Medulla oblongata (tissue), 1 donor: ENCODE data around the gene RBMS3.
"Not testable (repeated sequence)": the region's sequence is repeated elsewhere in the genome, so short reads cannot be mapped to it uniquely, and the experiment has no call there.

Experiments
- DNase-seq: peaks from one replicate; pipeline ENCODE4 v3.0.0-alpha.2; 2015; ENCODE audit errors: extremely low spot score

RBMS3 gene

GRCh38 chr3:29481969-29482767 lies 201.3 kb downstream of the RBMS3 start:
- DNase-seq: no peak

GRCh38 chr3:29484633-29485032 lies 203.8 kb downstream of the RBMS3 start:
- no peak for DNase-seq

GRCh38 chr3:29486096-29486495 lies 205.2 kb downstream of the RBMS3 start:
- DNase-seq: no peak

- no peak for DNase-seq
These were observed 206.0 kb downstream of the RBMS3 start for GRCh38 chr3:29486917-29487316.

DNA sequence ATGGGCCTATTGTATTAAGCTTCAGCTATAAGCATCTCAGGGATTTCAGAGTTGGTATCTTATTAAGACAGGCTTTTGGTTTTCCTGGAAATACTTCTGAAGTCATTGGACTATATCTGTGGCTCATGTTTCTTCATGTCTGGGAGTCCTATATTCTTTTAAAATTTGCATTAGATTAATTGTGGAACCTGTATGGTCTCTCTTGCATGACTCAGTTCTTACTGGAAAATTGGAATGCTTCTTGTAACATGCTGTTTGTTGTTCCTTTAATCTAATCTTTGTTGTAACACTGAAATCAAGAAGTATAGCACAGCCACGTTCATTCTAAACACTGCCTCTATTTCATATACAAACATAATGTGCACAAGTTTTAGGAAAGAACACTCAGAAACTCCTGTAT lies 208.1 kb downstream of the RBMS3 start:
- no peak for DNase-seq

DNA sequence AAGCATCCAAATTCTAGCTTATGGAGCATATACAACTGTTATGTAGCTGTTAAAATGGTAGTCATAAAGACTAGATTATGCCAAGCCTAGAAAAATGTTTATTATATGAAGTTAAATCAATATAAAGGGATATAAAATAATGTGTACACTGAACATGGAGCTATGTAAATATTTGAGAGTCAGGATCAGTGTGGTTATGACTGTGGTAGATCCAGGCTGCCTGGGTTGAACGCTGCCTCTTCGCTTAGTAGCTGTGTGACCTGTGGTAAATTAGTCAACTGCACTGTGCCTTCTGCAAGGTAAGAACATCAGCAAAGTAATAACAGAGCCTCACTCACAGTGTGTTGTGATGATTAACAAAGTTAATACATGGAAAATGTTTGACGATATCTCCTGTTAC lies 212.2 kb downstream of the RBMS3 start:
- no peak for DNase-seq

DNA sequence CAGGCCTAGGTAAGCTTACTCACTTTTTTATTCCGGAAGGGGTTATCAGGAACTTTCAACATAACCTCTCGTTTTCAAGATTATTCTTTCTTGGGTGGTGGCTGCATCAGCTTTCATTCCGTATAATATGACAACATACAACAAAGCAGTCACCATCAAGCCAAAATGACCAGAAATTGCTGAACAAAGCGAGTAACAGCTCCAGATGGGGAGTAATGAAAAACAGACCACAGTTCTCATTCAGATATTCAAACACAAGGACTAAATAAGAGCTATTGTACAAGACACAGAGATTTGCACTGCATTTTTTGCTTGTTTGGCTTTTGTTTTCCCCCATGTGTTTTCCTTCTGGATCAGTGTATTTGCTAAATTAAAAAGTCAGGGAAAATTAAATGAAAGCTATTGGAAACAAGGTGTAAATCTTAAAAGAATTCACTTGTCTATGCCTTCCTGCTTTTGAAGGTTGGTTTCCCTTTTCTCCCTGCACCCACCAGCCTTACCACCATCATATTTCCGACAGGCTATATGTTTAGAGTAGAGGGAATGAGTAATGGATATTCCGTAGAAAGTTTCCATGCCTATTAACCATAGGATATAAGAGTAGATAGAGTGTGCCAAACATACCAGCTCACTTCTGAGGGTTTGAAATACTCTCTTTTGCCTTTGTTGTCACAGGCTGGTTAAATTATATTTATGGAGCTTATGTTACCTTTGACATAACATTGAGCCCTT lies 213.6 kb downstream of the RBMS3 start:
- no peak for DNase-seq

GRCh38 chr3:29497282-29497681 lies 216.4 kb downstream of the RBMS3 start:
- no peak for DNase-seq

- no peak for DNase-seq
These were observed 221.9 kb downstream of the RBMS3 start for GRCh38 chr3:29502771-29503170.

DNA sequence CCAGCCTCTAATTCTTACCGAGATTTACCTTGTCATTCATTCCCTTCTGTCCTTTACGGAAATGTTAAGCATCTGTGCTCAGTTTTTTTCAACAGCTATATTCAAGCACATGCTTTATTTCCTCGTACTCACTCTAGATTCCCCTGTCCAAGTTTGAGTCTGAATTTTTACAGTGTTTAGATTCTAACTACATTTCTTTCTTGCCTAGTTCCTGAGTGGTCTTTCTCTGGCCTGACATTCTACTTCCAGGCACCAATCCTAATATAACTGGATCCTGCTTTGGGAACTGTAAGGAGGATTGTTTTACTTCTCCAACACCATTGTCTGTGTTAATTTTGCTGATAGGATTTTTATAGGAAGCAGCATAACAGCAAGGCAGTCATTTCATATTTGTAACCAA lies 222.4 kb downstream of the RBMS3 start:
- DNase-seq: no peak

GRCh38 chr3:29503958-29504357 lies 223.1 kb downstream of the RBMS3 start:
- DNase-seq: no peak

GRCh38 chr3:29506502-29506901 lies 225.6 kb downstream of the RBMS3 start:
- no peak for DNase-seq

DNA sequence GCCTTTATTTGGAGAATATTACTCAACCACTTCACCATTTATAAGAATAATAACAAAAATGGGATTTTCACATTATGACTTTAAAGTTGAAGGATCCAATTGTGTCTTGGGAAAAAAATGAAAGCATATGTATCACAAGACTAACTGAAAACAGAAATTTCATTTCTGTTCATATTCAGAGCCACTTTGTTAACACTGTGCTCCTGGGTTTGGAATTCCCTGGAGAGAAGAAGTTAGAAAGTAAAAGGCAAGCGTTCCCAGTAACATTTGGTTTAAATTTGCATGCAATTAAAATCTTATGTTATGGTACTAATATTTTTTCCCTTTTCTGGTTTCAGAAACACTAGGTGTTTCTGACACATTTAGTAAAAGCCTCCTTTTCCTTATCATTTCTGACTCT lies 230.8 kb downstream of the RBMS3 start:
- DNase-seq: no peak

- no peak for DNase-seq
These were observed 231.8 kb downstream of the RBMS3 start for GRCh38 chr3:29512641-29513040.

- no peak for DNase-seq
These were observed 232.4 kb downstream of the RBMS3 start for GRCh38 chr3:29513236-29513635.

DNA sequence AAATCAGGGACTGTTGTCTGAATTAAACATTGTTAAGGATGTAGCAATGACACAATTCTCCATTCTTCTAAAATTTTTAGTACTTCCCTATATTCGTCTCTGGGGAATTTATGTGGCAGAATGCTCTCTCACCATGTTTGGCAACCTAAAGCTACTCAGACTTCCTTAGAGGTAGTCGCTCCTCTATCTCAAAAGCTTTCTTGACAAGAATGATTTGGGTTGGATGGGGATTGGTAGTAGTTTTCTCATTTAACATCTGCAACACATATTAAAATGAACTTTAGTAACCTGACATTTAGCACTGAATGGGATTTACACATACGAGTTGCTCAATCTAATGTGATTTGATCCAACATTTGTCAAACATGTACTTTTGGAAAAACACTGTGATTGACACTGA lies 233.3 kb downstream of the RBMS3 start:
- DNase-seq: no peak

DNA sequence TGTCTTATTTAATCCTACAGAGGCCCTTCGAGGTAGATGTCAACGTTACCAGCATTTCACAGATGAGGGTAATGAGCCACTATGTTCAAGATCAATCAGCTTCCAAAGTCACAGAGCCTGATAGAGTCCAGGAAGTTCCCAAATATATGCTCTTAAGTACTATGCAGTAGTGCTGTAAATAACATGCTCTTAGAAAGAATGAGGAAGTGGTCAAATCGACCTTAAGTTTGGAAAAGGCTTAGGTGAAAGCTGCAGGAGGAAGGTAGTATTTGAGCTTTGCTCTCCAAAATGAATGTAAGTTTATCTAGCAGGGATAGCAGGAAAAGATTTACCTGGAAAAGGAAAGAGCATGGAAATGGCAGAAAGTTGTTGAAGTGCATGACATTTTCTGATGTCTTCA lies 234.0 kb downstream of the RBMS3 start:
- no peak for DNase-seq

DNA sequence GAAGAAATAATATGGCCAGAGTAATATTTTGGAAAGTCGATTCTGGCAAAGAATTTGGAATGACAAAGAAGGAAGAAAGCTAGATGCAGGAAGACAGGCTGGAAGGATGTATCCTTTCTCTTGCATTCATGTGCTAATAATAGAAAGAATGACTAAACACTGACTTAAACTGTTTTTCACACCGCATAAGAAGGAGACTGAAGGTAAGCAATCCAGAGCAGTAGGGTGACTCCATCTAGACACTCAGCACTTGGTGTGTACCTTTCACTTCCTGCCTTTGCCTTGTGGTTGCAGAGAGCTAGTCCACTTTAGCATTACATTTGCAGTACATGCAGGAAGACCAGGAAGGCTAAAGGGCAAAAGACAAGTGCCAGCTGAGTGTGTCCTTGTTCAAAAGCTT lies 234.6 kb downstream of the RBMS3 start:
- no peak for DNase-seq

- no peak for DNase-seq
These were observed 235.3 kb downstream of the RBMS3 start for GRCh38 chr3:29516164-29516563.

GRCh38 chr3:29520764-29521163 lies 239.9 kb downstream of the RBMS3 start:
- DNase-seq: no peak

GRCh38 chr3:29521293-29521692 lies 240.4 kb downstream of the RBMS3 start:
- no peak for DNase-seq

DNA sequence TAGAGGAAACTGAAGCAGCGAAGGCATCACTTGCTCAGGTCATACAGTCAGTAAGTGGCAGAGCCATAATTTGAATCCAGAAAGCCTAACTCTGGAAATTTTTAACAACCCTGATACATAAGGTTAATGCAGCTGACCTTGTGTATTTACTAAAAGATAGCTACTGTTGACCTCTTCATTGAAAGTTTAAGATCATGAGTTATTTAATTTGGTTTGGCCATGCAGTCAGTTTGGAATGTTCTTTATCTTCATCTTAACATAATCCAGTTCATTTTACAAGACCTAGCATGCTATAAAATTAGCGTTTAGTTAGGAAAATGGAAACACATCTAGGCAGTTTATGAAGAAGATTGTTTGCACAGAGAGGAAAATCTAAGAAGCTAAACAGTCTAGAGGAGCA lies 240.9 kb downstream of the RBMS3 start:
- no peak for DNase-seq

- not testable (repeated sequence) for DNase-seq
These were observed 243.6 kb downstream of the RBMS3 start for GRCh38 chr3:29524433-29524832.
